Measurements from ENCODE around the gene SPIB.

The SPIB gene

GRCh38 chr19:50453243-50453642 is 34.5 kb downstream of the SPIB start:
- in situ Hi-C loops (cut with MboI; ENCODE audit: low sequenced_read_pairs, unreplicated experiment), result no loop called here
- DNase-seq (ENCODE audit: low spot score), result no peak
- TF ChIP-seq CTCF (IDR thresholded peaks at IDR 0.05; ENCODE audit: borderline replicate concordance, control extremely low read depth, extremely low read depth, insufficient read depth, missing control alignments), result no peak

- DNase-seq (ENCODE audit: low spot score), result no peak
- TF ChIP-seq CTCF (IDR thresholded peaks at IDR 0.05; ENCODE audit: borderline replicate concordance, control extremely low read depth, extremely low read depth, insufficient read depth, missing control alignments), result no peak
- in situ Hi-C loops (cut with MboI; ENCODE audit: low sequenced_read_pairs, unreplicated experiment), result no loop called here
These were observed 37.3 kb downstream of the SPIB start for GRCh38 chr19:50455992-50456391.

- no peak for DNase-seq (ENCODE audit: low spot score)
- no peak for TF ChIP-seq CTCF (IDR thresholded peaks at IDR 0.05; ENCODE audit: borderline replicate concordance, control extremely low read depth, extremely low read depth, insufficient read depth, missing control alignments)
- in situ Hi-C loops (cut with MboI; ENCODE audit: low sequenced_read_pairs, unreplicated experiment), result no loop called here
These were observed 38.6 kb downstream of the SPIB start for GRCh38 chr19:50457300-50457699.

DNA sequence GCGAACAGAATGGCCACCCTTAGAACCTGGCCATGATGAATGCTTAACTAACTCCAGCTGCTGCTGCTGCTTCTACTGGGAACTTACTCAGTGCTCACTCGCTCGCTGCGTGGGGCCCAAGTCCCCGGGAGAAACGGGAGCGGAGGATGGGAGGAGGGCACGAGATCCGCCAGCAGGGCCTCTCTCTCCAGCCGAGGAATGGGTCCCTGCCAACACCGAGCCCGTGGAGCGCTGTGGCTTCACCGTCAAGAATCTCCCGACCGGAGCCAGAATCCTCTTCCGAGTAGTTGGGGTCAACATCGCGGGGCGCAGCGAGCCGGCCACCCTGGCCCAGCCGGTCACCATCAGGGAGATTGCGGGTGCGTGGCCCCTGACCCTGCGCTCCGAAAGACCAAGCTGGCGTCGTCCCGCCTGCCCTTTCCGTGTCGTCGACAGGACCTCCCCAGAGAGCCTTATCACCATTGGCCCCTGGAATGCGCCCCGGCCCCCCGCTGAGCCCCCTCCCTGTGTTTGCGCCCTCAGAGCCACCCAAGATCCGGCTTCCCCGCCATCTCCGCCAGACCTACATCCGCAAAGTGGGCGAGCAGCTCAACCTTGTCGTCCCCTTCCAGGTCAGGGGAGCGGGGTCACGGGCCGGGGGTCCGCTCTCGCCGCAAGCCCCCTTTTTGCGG is 39.8 kb downstream of the SPIB start:
- no peak for DNase-seq (ENCODE audit: low spot score)
- in situ Hi-C loops (cut with MboI; ENCODE audit: low sequenced_read_pairs, unreplicated experiment), result no loop called here

DNA sequence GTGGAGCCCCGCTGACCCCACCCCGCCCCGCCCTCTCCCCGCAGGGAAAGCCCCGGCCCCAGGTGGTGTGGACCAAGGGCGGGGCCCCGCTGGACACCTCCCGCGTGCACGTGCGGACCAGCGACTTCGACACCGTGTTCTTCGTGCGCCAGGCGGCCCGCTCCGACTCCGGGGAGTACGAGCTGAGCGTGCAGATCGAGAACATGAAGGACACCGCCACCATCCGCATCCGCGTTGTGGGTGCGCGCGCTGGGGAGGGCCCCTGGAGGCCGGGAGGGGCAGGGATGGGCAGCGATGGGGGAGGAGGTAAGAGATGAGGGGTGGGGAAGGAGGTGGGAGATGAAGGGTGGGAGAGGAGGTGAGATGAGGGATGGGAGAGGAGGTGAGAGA is 40.3 kb downstream of the SPIB start:
- no peak for DNase-seq (ENCODE audit: low spot score)
- in situ Hi-C loops (cut with MboI; ENCODE audit: low sequenced_read_pairs, unreplicated experiment), result no loop called here
- TF ChIP-seq CTCF (IDR thresholded peaks at IDR 0.05; ENCODE audit: borderline replicate concordance, control extremely low read depth, extremely low read depth, insufficient read depth, missing control alignments), result no peak

More for the DNA sequence above, 39.8 kb downstream of the SPIB start:
- TF ChIP-seq CTCF (IDR thresholded peaks at IDR 0.05; ENCODE audit: borderline replicate concordance, control extremely low read depth, extremely low read depth, insufficient read depth, missing control alignments), result no peak

DNA sequence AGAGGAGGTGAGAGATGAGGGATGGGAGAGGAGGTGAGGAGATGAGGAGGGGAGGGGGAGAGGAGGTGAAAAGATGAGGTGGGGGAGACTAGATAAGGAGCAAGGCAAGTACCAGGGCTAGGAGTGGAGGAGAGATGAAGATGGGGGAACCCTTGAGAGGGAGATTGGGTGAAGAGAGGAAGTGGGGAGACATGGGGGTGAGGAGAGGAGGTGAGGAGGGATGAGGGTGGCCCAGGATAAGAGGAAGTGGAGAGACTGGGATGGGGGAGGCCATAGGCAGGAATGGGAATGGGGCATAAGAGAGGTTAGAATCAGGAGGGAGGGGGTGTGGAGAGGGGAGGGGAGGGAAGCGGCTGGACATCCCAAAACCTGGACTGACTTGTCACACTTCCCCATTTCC is 40.9 kb downstream of the SPIB start:
- no peak for TF ChIP-seq CTCF (IDR thresholded peaks at IDR 0.05; ENCODE audit: borderline replicate concordance, control extremely low read depth, extremely low read depth, insufficient read depth, missing control alignments)
- in situ Hi-C loops (cut with MboI; ENCODE audit: low sequenced_read_pairs, unreplicated experiment), result loop anchor here (5.0 kb wide), 1 partner anchor 87 kb away; no protein-coding TSS in a partner anchor
- DNase-seq (ENCODE audit: low spot score), result no peak
